ENCODE data around the gene ITM2B. TPM values are rescaled to one million over a fixed set of nuclear protein-coding genes. Genes with fewer than 3 reads are reported as not detected.

ITM2B gene
- total and polyA plus RNA-seq, 2 donors (not counting 1 experiment from before 2014, with no cell fraction given) = 122 to 177 TPM

- H3K4me1 ChIP-seq (ENCODE audit: control insufficient read depth in 2 of 2, insufficient read depth in 2 of 2, low read length in 2 of 2) = peaks cover 56 to 62% of the 10 kb centered on the region in 2 donors
- H3K9ac ChIP-seq (ENCODE audit: low read length) = peak overlapping the region; percentile 36
- no peak overlapping the region for H3K27ac Mint-ChIP-seq
- H3K9me3 Mint-ChIP-seq (ENCODE audit: insufficient read depth) = no peaks in the 10 kb centered on the region
- peak overlapping the region in 1 of 5 experiments; percentile 31 for H3K4me3 ChIP-seq (ENCODE audit: control extremely low read depth in 1 of 5, extremely low read depth in 1 of 5, insufficient read depth in 1 of 5, low read depth in 2 of 5, low read length in 4 of 5)
- no peaks in the 10 kb centered on the region for H4K20me1 ChIP-seq (ENCODE audit: control insufficient read depth, insufficient read depth, low read length, poor library complexity, severe bottlenecking)
- ChIA-PET POLR2A (no interaction called here), CTCF (no interaction called here)
- TF ChIP-seq EZH2 (IDR thresholded peaks at IDR 0.05; ENCODE audit: borderline replicate concordance, insufficient read depth, low read depth, low read length, poor library complexity, severe bottlenecking) (no peak), CTCF (IDR thresholded peaks at IDR 0.05) (no peak)
- no peaks in the 10 kb centered on the region for H3K36me3 ChIP-seq (replicated peaks in 1 of 2; ENCODE audit: control extremely low read depth in 1 of 2, control insufficient read depth in 1 of 2, extremely low read depth in 1 of 2, insufficient read depth in 2 of 2, low read length in 1 of 2)
- no peaks in the 10 kb centered on the region for H3K27me3 ChIP-seq (replicated peaks in 1 of 4; ENCODE audit: control extremely low read depth in 1 of 4, control insufficient read depth in 3 of 4, insufficient read depth in 4 of 4, low read length in 3 of 4)
- DNase-seq (no peak), ATAC-seq (ENCODE audit: low read depth) (no peak)
- no peaks in the 10 kb centered on the region for H3K27me3 Mint-ChIP-seq
- WGBS (ENCODE audit: insufficient coverage) = no CpG with 5 or more reads among the region's 1 CpG
- intact Hi-C loops (cut with micrococcal nuclease) = loop anchor here (5.0 kb wide), 1 partner anchor 46 kb away; the partner anchor contains the start of gene ITM2B
- H3K79me2 ChIP-seq (ENCODE audit: control insufficient read depth, insufficient read depth, low read length) = no peaks in the 10 kb centered on the region
- H3K27ac ChIP-seq (ENCODE audit: low read length in 2 of 2) = peak overlapping the region in 1 of 2 donors; percentile 54
- H3K4me3 Mint-ChIP-seq = no peak overlapping the region
- H2AFZ ChIP-seq (ENCODE audit: insufficient read depth, low read depth, low read length, poor library complexity, severe bottlenecking) = no peak overlapping the region
- H3K4me1 Mint-ChIP-seq = peaks cover 52% of the 10 kb centered on the region
- H3K4me2 ChIP-seq (replicated peaks; ENCODE audit: low read depth, low read length, poor library complexity, severe bottlenecking) = peak overlapping the region; percentile 73
- H3K9me3 ChIP-seq (ENCODE audit: control extremely low read depth in 1 of 3, control insufficient read depth in 2 of 3, insufficient read depth in 1 of 3, low read length in 2 of 3) = no peaks in the 10 kb centered on the region
These were observed 46.3 kb upstream of the ITM2B start for GRCh38 chr13:48186722-48187121.

GRCh38 chr13:48188131-48188530 is 44.9 kb upstream of the ITM2B start:
- intact Hi-C loops (cut with micrococcal nuclease) = loop anchor here (5.0 kb wide), 1 partner anchor 44 kb away; the partner anchor contains the start of gene ITM2B

More at GRCh38 chr13:48188131-48188530, 44.9 kb upstream of the ITM2B start:
- H3K4me3 ChIP-seq (ENCODE audit: control extremely low read depth in 1 of 5, extremely low read depth in 1 of 5, insufficient read depth in 1 of 5, low read depth in 2 of 5, low read length in 4 of 5) = no peak overlapping the region
- peaks cover 53 to 54% of the 10 kb centered on the region in 2 donors for H3K4me1 ChIP-seq (ENCODE audit: control insufficient read depth in 2 of 2, insufficient read depth in 2 of 2, low read length in 2 of 2)
- H3K4me2 ChIP-seq (replicated peaks; ENCODE audit: low read depth, low read length, poor library complexity, severe bottlenecking) = peak overlapping the region; percentile 54
- ChIA-PET CTCF (no interaction called here), POLR2A (no interaction called here)
- H3K9me3 ChIP-seq (ENCODE audit: control extremely low read depth in 1 of 3, control insufficient read depth in 2 of 3, insufficient read depth in 1 of 3, low read length in 2 of 3) = no peaks in the 10 kb centered on the region
- no peak overlapping the region for H3K27ac Mint-ChIP-seq
- no peaks in the 10 kb centered on the region for H3K36me3 ChIP-seq (replicated peaks in 1 of 2; ENCODE audit: control extremely low read depth in 1 of 2, control insufficient read depth in 1 of 2, extremely low read depth in 1 of 2, insufficient read depth in 2 of 2, low read length in 1 of 2)
- no peak overlapping the region for H3K4me3 Mint-ChIP-seq
- no peaks in the 10 kb centered on the region for H3K27me3 Mint-ChIP-seq
- H3K27me3 ChIP-seq (replicated peaks in 1 of 4; ENCODE audit: control extremely low read depth in 1 of 4, control insufficient read depth in 3 of 4, insufficient read depth in 4 of 4, low read length in 3 of 4) = no peaks in the 10 kb centered on the region
- TF ChIP-seq CTCF (IDR thresholded peaks at IDR 0.05) = no peak
- no peak for TF ChIP-seq EZH2 (IDR thresholded peaks at IDR 0.05; ENCODE audit: borderline replicate concordance, insufficient read depth, low read depth, low read length, poor library complexity, severe bottlenecking)
- WGBS (ENCODE audit: insufficient coverage) = no CpG with 5 or more reads among the region's 1 CpG
- H3K27ac ChIP-seq (ENCODE audit: low read length in 2 of 2) = no peak overlapping the region
- H3K4me1 Mint-ChIP-seq = peaks cover 42% of the 10 kb centered on the region
- no peaks in the 10 kb centered on the region for H3K9me3 Mint-ChIP-seq (ENCODE audit: insufficient read depth)
- H3K79me2 ChIP-seq (ENCODE audit: control insufficient read depth, insufficient read depth, low read length) = no peaks in the 10 kb centered on the region
- H4K20me1 ChIP-seq (ENCODE audit: control insufficient read depth, insufficient read depth, low read length, poor library complexity, severe bottlenecking) = no peaks in the 10 kb centered on the region
- DNase-seq = no peak
- H2AFZ ChIP-seq (ENCODE audit: insufficient read depth, low read depth, low read length, poor library complexity, severe bottlenecking) = no peak overlapping the region
- ATAC-seq (ENCODE audit: low read depth) = no peak
- H3K9ac ChIP-seq (ENCODE audit: low read length) = no peak overlapping the region
